Right lobe of liver (tissue), 4 donors: Measurements from ENCODE around the gene FAM174B.

ENCODE experiments used
- POLR2A ChIP-seq: fragments of 450-650 bp; IDR thresholded peaks from one replicate; pipeline ENCODE4 v1.6.1; 2017; ENCODE audit warnings: antibody characterized with exemption, mild to moderate bottlenecking
- TF ChIP-seq, protein P1 (sequence below), 4 donors: fragments of 200-600 bp in 3 of 4; fragments of 450-650 bp in 1 of 4; IDR thresholded peaks; one replicate each; pipeline versions ENCODE4 v1.5.1 to v1.8.0; 2016 to 2022; ENCODE audit warnings: antibody characterized with exemption in 4 of 4, mild to moderate bottlenecking in 2 of 4
- donor health status: DM: no; HTN: no; CAD: no.
- donor health status: DM: no; HTN: no; CAD: no.
- donor health status: DM: no; HTN: yes; CAD: no.

DNA sequence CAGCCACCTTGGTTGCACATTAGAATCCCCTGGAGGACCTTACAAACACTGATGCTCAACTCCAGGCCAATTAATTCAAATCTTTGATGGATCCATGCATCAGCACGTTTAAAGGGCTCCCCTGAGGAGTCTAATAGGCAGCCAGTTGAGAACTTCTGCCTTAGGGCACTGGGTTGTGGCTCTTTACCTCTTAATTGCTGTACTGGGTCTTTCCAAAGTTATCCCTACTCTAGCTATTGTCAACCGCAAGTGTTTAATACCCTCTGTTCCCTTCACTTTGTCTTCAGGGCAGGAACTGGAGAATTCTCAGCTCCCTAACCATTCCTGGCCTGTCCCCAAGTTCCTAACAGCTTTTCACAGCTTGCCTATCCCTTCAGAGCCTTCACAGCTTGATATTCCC, 15.0 kb upstream of the FAM174B start:
- no peak for TF ChIP-seq POLR2A
- TF ChIP-seq, protein P1, sequence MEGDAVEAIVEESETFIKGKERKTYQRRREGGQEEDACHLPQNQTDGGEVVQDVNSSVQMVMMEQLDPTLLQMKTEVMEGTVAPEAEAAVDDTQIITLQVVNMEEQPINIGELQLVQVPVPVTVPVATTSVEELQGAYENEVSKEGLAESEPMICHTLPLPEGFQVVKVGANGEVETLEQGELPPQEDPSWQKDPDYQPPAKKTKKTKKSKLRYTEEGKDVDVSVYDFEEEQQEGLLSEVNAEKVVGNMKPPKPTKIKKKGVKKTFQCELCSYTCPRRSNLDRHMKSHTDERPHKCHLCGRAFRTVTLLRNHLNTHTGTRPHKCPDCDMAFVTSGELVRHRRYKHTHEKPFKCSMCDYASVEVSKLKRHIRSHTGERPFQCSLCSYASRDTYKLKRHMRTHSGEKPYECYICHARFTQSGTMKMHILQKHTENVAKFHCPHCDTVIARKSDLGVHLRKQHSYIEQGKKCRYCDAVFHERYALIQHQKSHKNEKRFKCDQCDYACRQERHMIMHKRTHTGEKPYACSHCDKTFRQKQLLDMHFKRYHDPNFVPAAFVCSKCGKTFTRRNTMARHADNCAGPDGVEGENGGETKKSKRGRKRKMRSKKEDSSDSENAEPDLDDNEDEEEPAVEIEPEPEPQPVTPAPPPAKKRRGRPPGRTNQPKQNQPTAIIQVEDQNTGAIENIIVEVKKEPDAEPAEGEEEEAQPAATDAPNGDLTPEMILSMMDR (IDR thresholded peaks at IDR 0.05) = no peak
